ENCODE results near the gene PHPT1.
"Not testable (repeated sequence)": the region's sequence is repeated elsewhere in the genome, so short reads cannot be mapped to it uniquely, and the experiment has no call there.

Gene PHPT1

GRCh38 chr9:136862849-136863622, 13.8 kb downstream of the PHPT1 start:
- TF ChIP-seq, protein P1, sequence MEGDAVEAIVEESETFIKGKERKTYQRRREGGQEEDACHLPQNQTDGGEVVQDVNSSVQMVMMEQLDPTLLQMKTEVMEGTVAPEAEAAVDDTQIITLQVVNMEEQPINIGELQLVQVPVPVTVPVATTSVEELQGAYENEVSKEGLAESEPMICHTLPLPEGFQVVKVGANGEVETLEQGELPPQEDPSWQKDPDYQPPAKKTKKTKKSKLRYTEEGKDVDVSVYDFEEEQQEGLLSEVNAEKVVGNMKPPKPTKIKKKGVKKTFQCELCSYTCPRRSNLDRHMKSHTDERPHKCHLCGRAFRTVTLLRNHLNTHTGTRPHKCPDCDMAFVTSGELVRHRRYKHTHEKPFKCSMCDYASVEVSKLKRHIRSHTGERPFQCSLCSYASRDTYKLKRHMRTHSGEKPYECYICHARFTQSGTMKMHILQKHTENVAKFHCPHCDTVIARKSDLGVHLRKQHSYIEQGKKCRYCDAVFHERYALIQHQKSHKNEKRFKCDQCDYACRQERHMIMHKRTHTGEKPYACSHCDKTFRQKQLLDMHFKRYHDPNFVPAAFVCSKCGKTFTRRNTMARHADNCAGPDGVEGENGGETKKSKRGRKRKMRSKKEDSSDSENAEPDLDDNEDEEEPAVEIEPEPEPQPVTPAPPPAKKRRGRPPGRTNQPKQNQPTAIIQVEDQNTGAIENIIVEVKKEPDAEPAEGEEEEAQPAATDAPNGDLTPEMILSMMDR (IDR thresholded peaks at IDR 0.05; ENCODE audit: control insufficient read depth, extremely low read depth, insufficient read depth) = no peak
- DNase-seq (ENCODE audit: low read depth) = no peak
- H3K4me3 ChIP-seq (ENCODE audit: low read depth, low read length) = no peak overlapping the region

DNA sequence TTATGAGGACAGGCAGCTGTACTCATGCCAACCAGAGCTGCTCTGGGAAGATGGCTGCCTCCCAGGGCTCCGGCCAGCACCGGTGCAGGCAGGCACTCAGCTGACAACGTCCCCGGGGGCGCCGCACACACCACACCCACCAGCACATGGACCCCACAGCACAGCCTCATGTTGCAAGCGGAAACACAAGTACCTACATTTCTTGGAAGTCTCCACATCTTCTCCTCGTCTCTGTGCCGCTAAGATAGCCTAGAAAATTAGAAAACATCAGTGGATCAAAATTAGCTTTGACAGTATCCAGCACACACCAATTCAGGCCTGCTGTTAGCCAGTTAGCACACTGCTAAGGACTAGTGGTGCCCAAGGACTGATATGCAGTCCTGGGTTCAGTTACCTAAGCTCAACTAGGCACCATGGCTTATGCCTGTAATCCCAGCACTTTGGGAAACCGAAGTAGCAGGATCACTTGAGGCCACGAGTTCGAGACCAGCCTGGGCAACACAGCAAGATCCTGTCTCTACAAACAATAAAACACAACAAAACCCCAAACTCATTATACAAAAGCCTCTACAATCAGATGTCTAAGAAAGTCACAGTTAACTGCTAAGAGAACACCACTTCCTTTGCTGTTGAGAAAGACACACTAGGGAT, 14.5 kb downstream of the PHPT1 start:
- TF ChIP-seq, protein P1 (IDR thresholded peaks at IDR 0.05; ENCODE audit: control insufficient read depth, extremely low read depth, insufficient read depth) = no peak
- DNase-seq (ENCODE audit: low read depth) = no peak
- H3K4me3 ChIP-seq (ENCODE audit: low read depth, low read length) = no peak overlapping the region

DNA sequence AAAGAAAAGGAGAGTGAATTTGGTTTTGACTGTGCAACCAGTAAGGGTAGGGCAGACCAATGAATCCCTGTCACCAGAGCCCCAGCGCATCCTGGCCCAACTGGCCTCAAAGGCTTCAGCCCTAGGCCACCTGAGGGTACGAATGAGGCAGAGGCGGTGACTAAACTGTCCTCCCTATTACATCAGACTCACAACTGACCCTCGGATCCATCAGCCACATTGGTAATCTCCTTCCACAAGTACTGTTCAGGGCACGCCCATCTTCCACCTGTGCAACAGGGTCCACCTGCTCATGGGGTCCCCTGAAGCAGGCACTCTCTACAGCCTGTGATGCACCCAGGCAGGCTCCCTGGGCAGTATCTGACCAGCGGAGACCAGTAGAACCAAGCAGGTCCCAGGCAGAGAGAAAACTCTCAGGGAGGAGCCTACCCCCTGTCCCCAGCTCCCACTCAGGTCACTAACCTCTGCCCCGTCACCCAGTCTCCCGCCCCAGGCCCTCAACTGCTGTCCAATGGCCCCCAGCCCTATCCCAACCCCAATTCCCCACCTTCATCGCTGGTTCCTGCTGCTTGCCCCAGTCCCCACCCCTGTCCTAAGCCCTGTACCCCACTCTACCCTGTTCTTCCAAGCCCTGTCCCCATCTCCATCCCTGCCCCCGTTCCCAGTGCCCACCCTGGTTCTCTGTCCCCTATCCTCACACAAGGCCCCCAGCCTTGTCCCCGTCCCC, 16.0 kb downstream of the PHPT1 start:
- DNase-seq (ENCODE audit: low read depth) = no peak
- TF ChIP-seq, protein P1 (IDR thresholded peaks at IDR 0.05; ENCODE audit: control insufficient read depth, extremely low read depth, insufficient read depth) = no peak
- peak overlapping the region; percentile 76 for H3K4me3 ChIP-seq (ENCODE audit: low read depth, low read length)

- TF ChIP-seq, protein P1 (IDR thresholded peaks at IDR 0.05; ENCODE audit: control insufficient read depth, extremely low read depth, insufficient read depth) = no peak
- DNase-seq (ENCODE audit: low read depth) = no peak
- peak overlapping the region; percentile 76 for H3K4me3 ChIP-seq (ENCODE audit: low read depth, low read length)
Observed at GRCh38 chr9:136865768-136866103, 16.5 kb downstream of the PHPT1 start.

GRCh38 chr9:136866898-136867421, 17.8 kb downstream of the PHPT1 start:
- DNase-seq (ENCODE audit: low read depth) = not testable (repeated sequence)
- peak overlapping the region; percentile 64 for H3K4me3 ChIP-seq (ENCODE audit: low read depth, low read length)

- no peak overlapping the region; the same call in 1 of the 2 replicates for H3K4me3 ChIP-seq (ENCODE audit: low read depth, low read length)
- no peak for DNase-seq (ENCODE audit: low read depth)
- TF ChIP-seq, protein P1 (IDR thresholded peaks at IDR 0.05; ENCODE audit: control insufficient read depth, extremely low read depth, insufficient read depth) = no peak
Observed at GRCh38 chr9:136867480-136867879, 18.3 kb downstream of the PHPT1 start.

DNA sequence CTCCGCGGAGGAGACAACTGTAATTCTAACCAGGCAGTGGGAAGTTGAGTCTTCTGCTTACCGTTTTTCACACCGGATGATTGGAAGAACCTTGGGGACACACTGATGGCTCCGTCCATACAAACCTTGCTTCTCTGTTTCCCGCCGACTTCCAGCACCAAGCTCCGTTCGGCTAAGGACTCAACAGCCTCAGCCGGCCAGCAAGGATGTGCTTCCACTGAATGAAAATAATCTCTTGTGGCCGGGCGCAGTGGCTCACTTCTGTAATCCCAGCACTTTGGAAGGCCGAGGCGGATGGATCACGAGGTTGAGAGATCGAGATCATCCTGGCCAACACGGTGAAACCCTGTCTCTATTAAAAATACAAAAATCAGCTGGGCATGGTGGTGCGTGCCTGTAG, 18.7 kb downstream of the PHPT1 start:
- TF ChIP-seq, protein P1 (IDR thresholded peaks at IDR 0.05; ENCODE audit: control insufficient read depth, extremely low read depth, insufficient read depth) = no peak
- no peak overlapping the region for H3K4me3 ChIP-seq (ENCODE audit: low read depth, low read length)
- no peak for DNase-seq (ENCODE audit: low read depth)

All from LNCaP clone FGC (cell line).